ENCODE results near the gene ANXA10. TPM values are rescaled to one million over a fixed set of nuclear protein-coding genes. Genes with fewer than 3 reads are reported as not detected.

ANXA10 gene
- total and polyA plus RNA-seq, 2 of the 8 experiments (the other 6 are each of a cell fraction or from before 2014, with no cell fraction given): not detected

GRCh38 chr4:168197926-168198325 is 105.6 kb downstream of the ANXA10 start (continued):
- TF ChIP-seq CHD7 (IDR thresholded peaks at IDR 0.05; ENCODE audit: insufficient replicate concordance, low read length): no peak

Data from H1 (cell line).